Esophagus muscularis mucosa (tissue), 3 donors: ENCODE data around the gene RBM45.

Source experiments
- CTCF ChIP-seq, 3 experiments: fragments of 200-600 bp in 2 of 3; fragments of 450-650 bp in 1 of 3; sonication (generic) in 2 of 3; IDR thresholded peaks; one replicate each; pipeline ENCODE4 v1.5.1; 2017 to 2019; ENCODE audit warnings: antibody characterized with exemption in 3 of 3, mild to moderate bottlenecking in 2 of 3, moderate library complexity in 1 of 3
- POLR2AphosphoS5 ChIP-seq, 2 donors: sonication (generic); formaldehyde crosslinking; IDR thresholded peaks; one replicate each; pipeline ENCODE4 v1.6.1; 2017; ENCODE audit warnings: antibody characterized with exemption in 2 of 2

GRCh38 chr2:178143481-178143880 lies 31.2 kb downstream of the RBM45 start:
- no peak for TF ChIP-seq CTCF (IDR thresholded peaks at IDR 0.05)
- no peak for TF ChIP-seq POLR2AphosphoS5 (IDR thresholded peaks at IDR 0.05)
